ENCODE data around the gene IDH3G.

The IDH3G gene

DNA sequence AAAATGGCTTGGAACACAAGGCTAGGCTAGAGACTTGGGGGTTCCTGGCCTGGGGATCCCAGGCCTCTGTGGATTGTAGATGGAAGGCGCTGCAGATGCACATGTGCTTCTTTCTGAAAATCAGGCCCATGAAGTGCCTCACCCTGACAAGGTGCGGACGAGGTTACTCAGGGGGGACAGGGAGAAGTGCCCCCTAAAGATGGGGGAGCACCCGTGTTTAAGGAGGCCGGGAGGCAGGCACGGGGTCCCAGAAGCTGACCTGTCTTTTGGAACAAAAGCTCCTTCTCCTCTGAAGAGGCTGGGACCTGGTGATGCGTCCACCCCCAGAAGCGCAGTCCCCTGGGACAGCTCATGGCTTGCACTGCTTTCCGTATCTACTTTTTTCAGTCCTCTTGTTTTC lies 33.7 kb upstream of the IDH3G start:
- H3K4me2 ChIP-seq (ENCODE audit: low read length) = no peak overlapping the region
- no peaks in the 10 kb centered on the region for H4K20me1 ChIP-seq (ENCODE audit: control insufficient read depth, insufficient read depth, low read depth, low read length)
- H3K79me2 ChIP-seq (ENCODE audit: control insufficient read depth, low read length) = no peaks in the 10 kb centered on the region
- H3K9me2 ChIP-seq (replicated peaks; ENCODE audit: control insufficient read depth, low read length) = no peaks in the 10 kb centered on the region
- no peaks in the 10 kb centered on the region for H3K36me3 ChIP-seq (ENCODE audit: control insufficient read depth, low read length)
- no peak overlapping the region for H3K27ac ChIP-seq (ENCODE audit: low read depth, low read length)
- H3K4me3 ChIP-seq (ENCODE audit: low read length) = no peak overlapping the region
- H3K4me1 ChIP-seq (ENCODE audit: control insufficient read depth, low read length) = no peaks in the 10 kb centered on the region
- no peaks in the 10 kb centered on the region for H3F3A ChIP-seq (ENCODE audit: control insufficient read depth, insufficient read depth)
- no peaks in the 10 kb centered on the region for H3K9me3 ChIP-seq (ENCODE audit: control insufficient read depth, insufficient read depth, low read length)
- TF ChIP-seq EZH2phosphoT487 (IDR thresholded peaks at IDR 0.05; ENCODE audit: borderline replicate concordance, low read length) = no peak
- TF ChIP-seq, protein P1, sequence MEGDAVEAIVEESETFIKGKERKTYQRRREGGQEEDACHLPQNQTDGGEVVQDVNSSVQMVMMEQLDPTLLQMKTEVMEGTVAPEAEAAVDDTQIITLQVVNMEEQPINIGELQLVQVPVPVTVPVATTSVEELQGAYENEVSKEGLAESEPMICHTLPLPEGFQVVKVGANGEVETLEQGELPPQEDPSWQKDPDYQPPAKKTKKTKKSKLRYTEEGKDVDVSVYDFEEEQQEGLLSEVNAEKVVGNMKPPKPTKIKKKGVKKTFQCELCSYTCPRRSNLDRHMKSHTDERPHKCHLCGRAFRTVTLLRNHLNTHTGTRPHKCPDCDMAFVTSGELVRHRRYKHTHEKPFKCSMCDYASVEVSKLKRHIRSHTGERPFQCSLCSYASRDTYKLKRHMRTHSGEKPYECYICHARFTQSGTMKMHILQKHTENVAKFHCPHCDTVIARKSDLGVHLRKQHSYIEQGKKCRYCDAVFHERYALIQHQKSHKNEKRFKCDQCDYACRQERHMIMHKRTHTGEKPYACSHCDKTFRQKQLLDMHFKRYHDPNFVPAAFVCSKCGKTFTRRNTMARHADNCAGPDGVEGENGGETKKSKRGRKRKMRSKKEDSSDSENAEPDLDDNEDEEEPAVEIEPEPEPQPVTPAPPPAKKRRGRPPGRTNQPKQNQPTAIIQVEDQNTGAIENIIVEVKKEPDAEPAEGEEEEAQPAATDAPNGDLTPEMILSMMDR (IDR thresholded peaks at IDR 0.05; ENCODE audit: low read depth, low read length, poor library complexity, severe bottlenecking) = no peak
- peaks cover 11% of the 10 kb centered on the region for H3K27me3 ChIP-seq (ENCODE audit: control insufficient read depth, low read length)

DNA sequence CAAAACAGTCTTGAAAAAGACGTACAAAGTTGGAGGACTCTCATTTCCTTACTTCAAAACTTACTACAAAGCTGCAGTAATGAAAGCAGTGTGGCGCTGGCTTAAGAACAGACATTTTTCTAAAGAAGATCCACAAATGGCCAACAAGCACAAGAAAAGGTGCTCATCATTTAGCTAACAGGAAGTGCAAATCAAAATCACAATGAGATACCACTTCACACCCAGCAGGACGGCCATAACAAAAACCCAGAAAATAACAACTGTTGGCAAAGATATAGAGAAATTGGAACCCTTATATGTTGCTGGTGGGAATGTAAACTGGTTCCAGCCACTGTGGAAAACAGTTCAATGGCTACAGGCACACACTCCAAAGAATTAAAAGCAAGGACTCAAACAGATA lies 32.8 kb upstream of the IDH3G start:
- Histone ChIP-seq H3F3A (ENCODE audit: control insufficient read depth, insufficient read depth) (no peaks in the 10 kb centered on the region), H3K27ac (ENCODE audit: low read depth, low read length) (no peak overlapping the region), H3K4me2 (ENCODE audit: low read length) (no peak overlapping the region), H3K4me1 (ENCODE audit: control insufficient read depth, low read length) (no peaks in the 10 kb centered on the region), H3K9me3 (ENCODE audit: control insufficient read depth, insufficient read depth, low read length) (no peaks in the 10 kb centered on the region), H4K20me1 (ENCODE audit: control insufficient read depth, insufficient read depth, low read depth, low read length) (no peaks in the 10 kb centered on the region), H3K4me3 (ENCODE audit: low read length) (no peak overlapping the region), H3K27me3 (ENCODE audit: control insufficient read depth, low read length) (peaks cover 11% of the 10 kb centered on the region), H3K79me2 (ENCODE audit: control insufficient read depth, low read length) (no peaks in the 10 kb centered on the region), H3K36me3 (ENCODE audit: control insufficient read depth, low read length) (no peaks in the 10 kb centered on the region), H3K9me2 (replicated peaks; ENCODE audit: control insufficient read depth, low read length) (no peaks in the 10 kb centered on the region)
- no peak for TF ChIP-seq EZH2phosphoT487 (IDR thresholded peaks at IDR 0.05; ENCODE audit: borderline replicate concordance, low read length)
- TF ChIP-seq, protein P1 (IDR thresholded peaks at IDR 0.05; ENCODE audit: low read depth, low read length, poor library complexity, severe bottlenecking) = no peak

DNA sequence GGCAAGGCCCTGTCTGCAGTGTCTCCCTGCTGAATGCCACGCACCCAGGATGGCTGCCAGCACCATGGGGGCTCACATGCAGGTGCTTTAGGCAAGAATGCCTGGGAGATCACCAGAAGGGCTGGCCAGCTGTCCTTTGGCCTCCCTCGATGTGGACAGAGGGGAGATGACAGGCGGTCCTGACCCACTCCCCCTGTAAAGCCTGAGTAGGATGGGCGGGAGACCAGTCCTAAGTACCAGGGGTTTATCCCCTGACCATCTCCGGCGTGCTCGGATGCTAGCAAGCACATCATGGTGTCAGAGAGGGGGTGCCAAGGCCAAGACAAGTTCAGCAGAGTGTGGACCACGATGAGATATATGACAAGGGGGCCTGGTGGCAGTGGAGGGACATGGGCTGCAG lies 30.9 kb upstream of the IDH3G start:
- Histone ChIP-seq H3K4me2 (ENCODE audit: low read length) (no peak overlapping the region), H4K20me1 (ENCODE audit: control insufficient read depth, insufficient read depth, low read depth, low read length) (no peaks in the 10 kb centered on the region), H3K27ac (ENCODE audit: low read depth, low read length) (no peak overlapping the region), H3K27me3 (ENCODE audit: control insufficient read depth, low read length) (peaks cover 9% of the 10 kb centered on the region), H3K36me3 (ENCODE audit: control insufficient read depth, low read length) (no peaks in the 10 kb centered on the region), H3K4me1 (ENCODE audit: control insufficient read depth, low read length) (no peaks in the 10 kb centered on the region), H3F3A (ENCODE audit: control insufficient read depth, insufficient read depth) (no peaks in the 10 kb centered on the region), H3K9me2 (replicated peaks; ENCODE audit: control insufficient read depth, low read length) (no peaks in the 10 kb centered on the region), H3K79me2 (ENCODE audit: control insufficient read depth, low read length) (no peaks in the 10 kb centered on the region), H3K9me3 (ENCODE audit: control insufficient read depth, insufficient read depth, low read length) (no peaks in the 10 kb centered on the region), H3K4me3 (ENCODE audit: low read length) (no peak overlapping the region)
- no peak for TF ChIP-seq EZH2phosphoT487 (IDR thresholded peaks at IDR 0.05; ENCODE audit: borderline replicate concordance, low read length)
- TF ChIP-seq, protein P1 (IDR thresholded peaks at IDR 0.05; ENCODE audit: low read depth, low read length, poor library complexity, severe bottlenecking) = no peak

DNA sequence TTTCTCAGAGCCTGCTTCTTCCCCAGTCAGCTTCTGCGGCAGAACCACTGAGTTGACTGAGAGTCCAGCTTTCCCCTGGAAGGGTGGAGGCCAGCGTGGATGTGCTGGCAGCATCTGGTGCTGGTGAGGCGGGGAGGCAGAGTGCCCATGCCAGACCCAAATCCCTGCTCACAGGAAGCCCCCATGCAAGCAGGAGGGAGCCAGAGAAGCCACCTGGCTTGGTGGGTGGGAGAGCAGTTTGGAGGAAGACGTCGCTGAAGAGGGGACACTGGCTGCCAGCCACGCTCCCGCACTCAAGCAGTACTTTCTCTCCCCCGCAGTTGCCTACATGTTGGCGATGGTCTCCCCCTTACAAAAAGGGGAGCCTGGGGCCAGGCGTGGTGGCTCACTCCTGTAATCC lies 30.2 kb upstream of the IDH3G start:
- Histone ChIP-seq H3K9me2 (replicated peaks; ENCODE audit: control insufficient read depth, low read length) (no peaks in the 10 kb centered on the region), H3F3A (ENCODE audit: control insufficient read depth, insufficient read depth) (no peaks in the 10 kb centered on the region), H3K9me3 (ENCODE audit: control insufficient read depth, insufficient read depth, low read length) (no peaks in the 10 kb centered on the region), H4K20me1 (ENCODE audit: control insufficient read depth, insufficient read depth, low read depth, low read length) (no peaks in the 10 kb centered on the region), H3K36me3 (ENCODE audit: control insufficient read depth, low read length) (no peaks in the 10 kb centered on the region), H3K79me2 (ENCODE audit: control insufficient read depth, low read length) (no peaks in the 10 kb centered on the region), H3K27ac (ENCODE audit: low read depth, low read length) (no peak overlapping the region), H3K27me3 (ENCODE audit: control insufficient read depth, low read length) (peaks cover 10% of the 10 kb centered on the region), H3K4me1 (ENCODE audit: control insufficient read depth, low read length) (no peaks in the 10 kb centered on the region), H3K4me3 (ENCODE audit: low read length) (no peak overlapping the region), H3K4me2 (ENCODE audit: low read length) (no peak overlapping the region)
- no peak for TF ChIP-seq EZH2phosphoT487 (IDR thresholded peaks at IDR 0.05; ENCODE audit: borderline replicate concordance, low read length)
- TF ChIP-seq, protein P1 (IDR thresholded peaks at IDR 0.05; ENCODE audit: low read depth, low read length, poor library complexity, severe bottlenecking) = no peak

Data from DOHH2 (cell line).